Right renal pelvis (tissue), 4 donors: Measurements from ENCODE around the gene PADI1. TPM values are rescaled to one million over a fixed set of nuclear protein-coding genes. Genes with fewer than 3 reads are reported as not detected.
"Not testable (repeated sequence)": the region's sequence is repeated elsewhere in the genome, so short reads cannot be mapped to it uniquely, and the experiment has no call there.

Experiments used
- DNase-seq, 4 donors: peaks; one replicate each; pipeline ENCODE4 v3.0.0-alpha.2; 2013; ENCODE audit warnings: low read depth in 4 of 4, low spot score in 3 of 4, missing footprints in 1 of 4
- polyA plus RNA-seq, 4 donors: library from polyadenylated mRNA; unstranded; fragments of 120-200 nt; gene quantifications; one replicate each; pipeline ENCODE4 v1.2.1, GENCODE V29; 2013; ENCODE audit not compliant: insufficient read length in 4 of 4

Gene PADI1
- polyA plus RNA-seq, 4 donors = 0.03 to 0.17 (median 0.06) TPM; not detected in 1

DNA sequence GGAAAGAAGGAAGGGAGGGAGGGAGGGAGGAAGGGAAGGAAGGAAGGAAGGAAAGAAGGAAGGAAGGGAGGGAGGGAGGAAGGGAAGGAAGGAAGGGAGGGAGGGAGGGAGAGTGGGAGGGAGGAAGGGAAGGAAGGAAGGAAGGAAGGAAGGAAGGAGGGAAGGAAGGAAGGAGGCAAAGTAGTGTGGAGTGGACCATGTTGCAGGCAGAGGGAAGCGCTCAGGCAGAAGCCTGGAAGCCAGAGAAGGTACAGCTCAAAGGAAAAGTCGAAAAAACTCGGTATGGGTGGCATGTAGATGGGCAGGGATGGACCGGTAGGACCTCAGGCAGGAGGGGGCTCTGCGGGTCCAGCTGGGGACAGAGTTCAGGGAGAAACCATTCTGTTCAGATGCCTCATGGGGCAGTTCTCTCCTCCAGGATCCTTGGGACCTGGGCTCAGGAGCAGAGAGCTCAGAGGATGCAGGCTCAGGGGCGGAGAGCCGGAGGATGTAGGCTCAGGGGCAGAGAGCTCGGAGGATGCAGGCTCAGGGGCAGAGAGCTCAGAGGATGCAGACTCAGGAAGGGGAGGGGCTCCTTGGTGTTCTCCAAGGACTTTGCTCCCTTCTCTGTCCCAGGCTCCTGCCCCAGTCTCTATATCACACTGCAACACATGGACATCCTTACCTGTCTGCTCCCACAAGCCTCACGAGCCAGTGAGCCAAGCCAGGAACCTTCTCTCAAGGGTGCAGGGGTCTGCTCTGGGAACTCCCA lies 30.4 kb downstream of the PADI1 start:
- DNase-seq = no peak

DNA sequence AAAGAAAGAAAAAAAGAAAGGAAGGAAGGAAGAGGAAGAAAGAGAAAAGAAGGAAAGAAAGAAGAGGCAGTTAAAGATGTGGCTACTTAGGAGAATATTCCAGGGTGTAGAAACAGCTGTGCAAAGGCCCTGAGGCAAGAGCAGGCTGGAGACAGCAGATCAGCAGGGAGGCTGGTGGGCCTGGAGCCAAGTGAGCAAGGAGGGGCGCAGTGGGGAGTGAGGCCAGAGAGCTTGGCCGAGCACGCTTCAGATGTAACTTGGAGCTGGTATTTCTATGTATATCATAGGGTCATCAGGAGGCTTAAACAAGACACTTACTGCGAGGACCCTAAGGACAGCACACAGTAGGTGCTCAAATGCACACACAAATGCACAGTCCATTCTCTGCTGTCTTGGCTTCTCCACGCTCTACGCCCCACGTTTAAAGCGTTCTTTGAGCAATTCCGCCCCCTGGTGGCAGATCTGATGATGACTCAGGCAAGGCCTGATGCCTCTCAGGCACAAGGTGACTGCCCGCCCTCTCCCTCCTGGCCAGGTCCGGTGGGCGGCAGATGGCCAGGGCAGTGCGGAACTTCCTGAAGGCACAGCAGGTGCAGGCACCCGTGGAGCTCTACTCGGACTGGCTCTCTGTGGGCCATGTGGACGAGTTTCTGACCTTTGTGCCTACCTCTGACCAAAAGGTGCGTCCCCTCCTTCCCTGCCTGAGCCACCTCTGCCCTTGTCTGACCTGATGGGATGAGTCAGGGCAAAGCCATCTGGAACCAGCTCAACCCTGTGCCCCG lies 32.0 kb downstream of the PADI1 start:
- peak; percentile 71 to 82 (median 78) for DNase-seq

DNA sequence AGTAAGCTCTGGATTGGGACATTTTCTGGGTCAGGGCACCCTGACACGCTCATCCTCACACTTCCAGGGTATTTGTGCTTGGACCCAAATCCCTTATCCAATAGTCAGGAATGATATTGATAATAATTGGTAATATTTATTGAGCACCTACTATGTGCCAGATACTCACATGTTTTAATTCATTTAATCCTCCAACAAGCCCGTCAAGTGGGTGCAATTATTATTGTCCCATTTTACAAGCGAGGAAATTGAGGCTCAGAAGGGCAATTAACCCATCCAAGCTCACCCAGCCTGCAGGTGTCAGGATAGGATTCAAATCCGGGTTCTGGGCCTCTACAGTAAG lies 32.6 kb downstream of the PADI1 start:
- no peak for DNase-seq

DNA sequence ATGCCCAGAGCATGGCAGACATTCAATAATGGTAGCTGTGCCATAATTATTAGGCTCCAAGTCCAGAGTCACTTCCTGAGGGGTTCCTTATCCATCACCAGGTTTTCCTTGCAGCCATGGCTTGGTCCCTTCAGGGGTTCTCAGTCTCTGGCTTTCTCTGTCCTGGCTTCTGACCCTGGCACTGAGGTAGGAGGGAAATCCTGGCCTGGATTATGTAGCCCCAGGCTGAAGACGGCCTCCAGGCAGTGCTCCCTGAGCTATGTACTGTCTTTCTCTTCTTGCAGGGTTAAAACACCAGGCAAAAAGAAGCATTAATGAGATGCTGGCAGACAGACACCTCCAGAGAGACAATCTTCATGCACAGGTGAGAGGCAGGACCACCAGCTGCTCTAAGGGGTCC lies 34.5 kb downstream of the PADI1 start:
- peak in 3 of 4 donors; percentile 70 to 74 (median 71) for DNase-seq

DNA sequence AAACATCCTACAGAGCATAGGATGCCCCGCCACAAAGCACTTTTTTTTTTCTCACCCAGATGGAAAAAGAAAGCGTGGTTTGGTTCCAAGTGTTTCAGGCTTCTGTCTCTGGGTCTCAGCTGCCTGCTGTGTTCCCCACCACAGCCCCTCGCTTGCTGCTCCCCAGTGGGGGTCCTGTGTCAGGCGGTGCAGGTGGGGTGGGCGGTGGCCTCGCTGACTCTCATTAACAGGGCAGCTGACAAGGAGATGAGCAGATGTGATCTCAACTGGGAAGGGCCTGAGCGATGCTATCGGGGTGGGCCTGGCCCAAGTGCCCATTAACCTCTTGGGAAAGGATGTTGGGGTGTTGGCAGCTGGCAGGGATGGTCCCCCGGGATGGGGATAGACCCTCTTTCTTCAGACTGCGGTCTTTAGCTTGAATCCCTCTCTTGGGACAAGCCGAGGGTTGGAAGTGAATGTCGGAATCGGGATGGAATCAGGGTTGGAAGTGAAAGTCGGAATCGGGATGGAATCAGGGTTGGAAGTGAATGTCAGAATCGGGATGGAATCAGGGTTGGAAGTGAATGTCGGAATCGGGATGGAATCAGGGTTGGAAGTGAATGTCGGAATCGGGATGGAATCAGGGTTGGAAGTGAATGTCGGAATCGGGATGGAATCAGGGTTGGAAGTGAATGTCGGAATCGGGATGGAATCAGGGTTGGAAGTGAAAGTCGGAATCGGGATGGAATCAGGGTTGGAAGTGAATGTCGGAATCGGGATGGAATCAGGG lies 36.3 kb downstream of the PADI1 start:
- DNase-seq = not testable (repeated sequence)

DNA sequence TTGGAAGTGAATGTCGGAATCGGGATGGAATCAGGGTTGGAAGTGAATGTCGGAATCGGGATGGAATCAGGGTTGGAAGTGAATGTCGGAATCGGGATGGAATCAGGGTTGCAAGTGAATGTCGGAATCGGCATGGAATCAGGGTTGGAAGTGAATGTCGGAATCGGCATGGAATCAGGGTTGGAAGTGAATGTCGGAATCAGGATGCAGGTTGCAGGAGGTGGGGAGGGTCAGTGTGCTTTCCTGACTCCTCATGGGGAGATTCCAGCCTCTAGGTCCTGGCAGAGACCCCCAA lies 36.8 kb downstream of the PADI1 start:
- not testable (repeated sequence) for DNase-seq

DNA sequence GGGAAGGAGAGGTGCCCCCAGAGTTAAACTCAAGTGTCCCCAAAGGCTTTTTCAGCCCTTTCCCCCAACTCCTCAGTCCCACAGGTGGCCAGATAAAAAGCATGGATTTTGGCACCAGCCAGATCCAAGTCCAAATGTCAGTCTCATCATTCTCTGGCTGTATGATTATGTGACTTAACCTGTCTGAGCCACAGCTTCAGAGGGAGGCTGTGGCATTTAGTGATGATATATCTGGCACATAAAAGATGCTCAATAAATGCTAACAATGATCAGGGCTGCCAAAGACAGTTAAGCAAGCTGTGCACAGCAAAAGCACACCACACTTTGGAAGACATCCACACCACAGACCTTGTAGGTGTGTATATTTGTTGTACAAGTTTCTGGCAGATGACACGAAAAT lies 38.3 kb downstream of the PADI1 start:
- DNase-seq = no peak

DNA sequence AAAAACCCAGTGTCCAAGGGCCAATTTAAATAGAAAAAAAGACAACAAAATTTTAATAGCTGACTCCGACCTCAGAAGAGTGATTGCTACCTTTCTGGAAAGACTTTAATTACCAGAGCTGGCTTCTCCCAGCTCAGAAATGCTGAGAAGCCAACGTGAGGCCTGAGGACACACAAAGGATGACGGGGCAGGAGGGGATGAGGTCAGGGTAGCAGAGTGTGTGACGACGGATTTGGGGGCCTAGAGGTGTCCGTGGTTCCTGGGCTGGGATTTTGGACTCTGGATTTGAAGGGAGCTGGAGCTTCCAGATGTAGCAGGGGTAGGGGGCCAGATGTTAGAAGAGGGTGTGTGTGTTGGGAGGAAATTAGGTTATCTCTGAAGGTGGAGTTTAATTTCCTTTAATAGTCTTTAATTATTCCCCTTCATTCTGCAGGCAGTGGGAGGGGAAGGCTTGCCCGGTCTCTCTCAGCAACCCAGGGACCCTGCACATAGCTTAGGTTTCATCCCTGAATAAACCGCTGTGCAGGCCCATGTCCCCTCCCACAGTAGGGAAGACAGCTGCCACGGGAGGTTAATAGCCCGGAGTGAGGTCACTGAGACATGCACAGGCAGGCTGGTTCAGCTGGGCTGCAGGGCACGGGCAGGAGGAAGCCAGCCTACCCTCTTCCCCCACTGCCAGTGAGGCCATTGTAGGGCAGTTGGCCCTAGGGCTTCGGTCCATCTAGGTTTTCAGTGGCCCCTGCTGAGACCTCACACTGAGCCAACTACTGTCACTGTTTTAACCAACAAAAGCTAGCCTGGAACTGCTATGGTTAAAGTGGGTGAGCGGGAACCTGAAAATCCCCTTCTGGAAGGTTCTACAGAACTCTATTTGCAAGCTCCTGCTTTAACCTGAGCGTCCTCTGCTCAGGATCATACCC lies 40.2 kb downstream of the PADI1 start:
- peak in 2 of 4 donors; percentile 36 to 53 for DNase-seq

DNA sequence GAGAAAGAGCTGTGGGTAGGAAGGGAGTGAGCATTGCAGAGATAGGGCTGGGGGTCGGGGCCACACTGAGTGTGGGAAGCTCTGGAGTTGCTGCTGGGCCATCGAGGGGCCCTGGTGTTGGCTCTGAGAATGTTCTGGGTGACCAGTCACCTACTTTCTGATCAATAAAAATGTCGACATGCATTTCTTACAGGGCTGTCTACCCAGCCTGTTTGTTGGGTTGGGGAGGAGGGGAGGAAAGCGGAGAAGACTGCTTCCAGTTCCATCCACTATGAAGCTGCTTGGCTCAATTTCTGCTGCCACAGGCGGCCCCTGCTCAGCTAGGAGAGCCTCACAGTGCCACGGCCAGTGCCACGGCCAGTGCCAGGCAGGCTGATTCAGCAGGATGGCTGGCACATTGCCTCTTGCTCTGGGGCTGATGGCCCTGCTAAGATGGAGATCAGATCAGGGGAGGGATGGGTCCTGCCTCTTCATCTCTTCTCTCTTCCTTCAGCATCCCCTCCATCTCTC lies 40.9 kb downstream of the PADI1 start:
- DNase-seq = no peak

DNA sequence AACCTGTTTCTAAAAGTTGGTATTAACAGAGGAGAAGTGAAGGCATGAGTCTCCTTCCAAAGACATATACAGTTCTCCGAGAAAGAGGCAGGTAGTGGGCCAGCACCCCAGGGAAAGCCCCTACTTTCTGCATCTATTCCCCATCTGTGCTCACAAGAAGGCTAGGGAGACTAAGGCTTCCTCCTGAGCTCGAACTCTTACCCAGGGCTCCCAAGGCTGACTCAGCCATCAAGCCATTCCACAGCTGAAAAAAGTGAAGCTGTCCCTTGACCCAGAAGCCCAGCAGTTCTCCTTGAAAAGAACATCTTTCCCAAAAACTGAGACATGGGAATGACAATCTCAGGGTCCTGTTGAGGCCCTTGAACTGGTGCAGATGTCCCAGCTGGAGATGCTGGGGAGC lies 42.0 kb downstream of the PADI1 start:
- no peak for DNase-seq

DNA sequence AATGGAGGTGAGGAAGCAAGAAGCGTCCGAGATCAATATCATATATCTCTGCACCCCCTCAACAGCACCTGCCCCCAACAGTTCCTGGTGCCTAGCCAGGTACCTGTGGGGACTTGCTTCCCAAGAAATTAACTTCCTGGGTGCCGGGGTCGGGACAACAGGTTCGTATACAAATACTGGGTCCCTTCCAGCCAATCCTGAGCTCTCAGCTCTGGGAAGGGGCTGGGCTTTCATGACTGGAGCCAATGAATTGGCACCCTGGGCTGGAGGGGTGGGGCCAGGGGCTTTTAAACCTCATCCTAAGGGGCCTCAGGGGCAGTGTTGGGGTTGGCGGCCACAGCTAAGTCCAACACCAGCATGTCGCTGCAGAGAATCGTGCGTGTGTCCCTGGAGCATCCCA lies 43.9 kb downstream of the PADI1 start, which contains the start of gene PADI3:
PADI3 (plus strand) TSS at position 318 of the 400 bp plus-strand sequence; CDS start at position 358, 40 bp downstream.
- DNase-seq = no peak

DNA sequence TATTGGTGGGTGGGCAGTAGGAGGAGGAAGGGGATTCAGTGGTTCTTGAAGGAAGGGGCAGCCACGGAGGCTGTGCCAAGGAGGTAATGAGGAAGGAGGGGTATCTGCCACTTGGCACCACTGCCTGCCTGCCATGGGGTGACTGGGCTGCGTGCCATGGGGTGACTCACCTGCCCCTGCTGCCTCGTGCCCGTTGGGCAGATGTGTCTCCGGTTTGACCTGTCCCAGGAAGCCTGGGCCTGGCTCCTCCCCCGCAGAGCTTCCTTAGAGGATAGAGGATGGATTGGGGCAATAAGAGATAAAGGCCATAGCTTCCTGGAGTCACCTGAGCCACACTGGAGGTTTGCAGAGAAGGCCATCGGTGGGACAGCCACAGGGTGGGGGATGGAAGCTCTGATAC lies 45.7 kb downstream of the PADI1 start:
- DNase-seq = no peak

DNA sequence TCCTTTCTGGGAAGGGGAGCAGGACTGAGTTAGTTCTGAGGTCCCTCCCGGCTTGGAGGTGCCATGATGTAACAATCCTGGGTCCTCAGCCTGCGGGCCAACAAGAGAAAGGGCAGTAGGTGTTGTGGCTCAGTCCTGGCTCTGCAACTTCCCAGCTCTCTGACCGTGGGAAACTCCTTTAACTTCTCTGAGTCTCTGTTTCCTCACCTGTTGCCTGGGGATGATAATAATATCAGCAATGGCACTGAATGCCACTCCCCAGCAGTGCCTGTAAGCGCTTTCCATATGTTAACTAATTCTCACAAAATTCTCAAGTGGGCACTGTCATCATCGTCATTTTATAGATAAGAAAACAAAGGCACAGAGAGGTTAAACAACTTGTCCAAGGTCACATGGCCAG lies 46.3 kb downstream of the PADI1 start:
- no peak for DNase-seq

DNA sequence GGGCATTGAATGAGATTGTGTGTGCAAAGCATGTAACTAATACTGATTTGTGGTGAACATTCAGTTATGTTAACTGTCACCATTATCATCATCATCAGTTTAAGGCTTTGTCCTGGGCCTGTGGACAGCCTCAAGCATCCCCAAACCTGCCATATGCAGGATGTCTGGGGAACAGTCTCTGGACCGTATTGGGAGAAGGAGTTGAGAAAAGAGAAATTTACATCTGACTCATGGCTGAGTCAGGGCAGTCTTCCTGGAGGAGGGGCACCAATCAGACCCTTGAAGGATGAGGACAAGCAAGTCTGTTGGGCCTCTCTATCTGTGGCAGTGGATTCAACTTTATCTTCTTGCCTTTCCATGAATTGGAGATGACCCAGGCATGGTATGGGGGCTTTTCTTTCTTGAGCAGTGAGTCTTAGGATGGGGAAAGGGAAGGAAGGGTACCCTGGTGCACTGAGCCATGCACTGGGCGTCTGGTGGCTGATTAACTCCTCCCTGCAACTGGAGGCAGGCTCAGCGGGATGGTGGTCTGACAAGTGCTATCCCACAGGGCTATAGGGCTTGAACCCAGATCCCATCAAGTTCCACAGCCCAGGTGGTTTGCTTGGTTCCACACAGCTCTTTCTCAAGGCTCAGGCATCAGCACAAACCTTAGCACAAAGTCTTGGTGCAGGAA lies 46.9 kb downstream of the PADI1 start:
- DNase-seq = no peak

DNA sequence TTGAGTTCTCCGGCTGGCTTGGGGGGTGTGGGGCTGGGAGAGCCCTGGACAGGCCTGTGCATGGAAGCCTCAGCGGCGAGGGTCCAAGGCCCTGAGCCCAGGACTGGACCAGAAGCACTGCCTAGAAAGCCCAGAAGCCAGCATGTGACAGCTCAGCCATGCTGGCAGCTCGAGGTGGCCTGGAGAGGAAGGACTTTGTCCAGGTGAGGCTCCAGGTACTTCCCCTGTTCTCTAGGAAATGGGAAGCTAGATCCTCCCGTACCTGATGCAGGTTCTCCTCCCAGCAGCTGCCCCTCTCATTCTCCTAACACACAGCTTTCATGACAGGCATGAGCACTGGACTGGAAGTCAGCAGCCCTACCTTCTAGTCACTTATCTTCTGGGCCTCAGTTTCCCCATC lies 50.4 kb downstream of the PADI1 start:
- DNase-seq = no peak

DNA sequence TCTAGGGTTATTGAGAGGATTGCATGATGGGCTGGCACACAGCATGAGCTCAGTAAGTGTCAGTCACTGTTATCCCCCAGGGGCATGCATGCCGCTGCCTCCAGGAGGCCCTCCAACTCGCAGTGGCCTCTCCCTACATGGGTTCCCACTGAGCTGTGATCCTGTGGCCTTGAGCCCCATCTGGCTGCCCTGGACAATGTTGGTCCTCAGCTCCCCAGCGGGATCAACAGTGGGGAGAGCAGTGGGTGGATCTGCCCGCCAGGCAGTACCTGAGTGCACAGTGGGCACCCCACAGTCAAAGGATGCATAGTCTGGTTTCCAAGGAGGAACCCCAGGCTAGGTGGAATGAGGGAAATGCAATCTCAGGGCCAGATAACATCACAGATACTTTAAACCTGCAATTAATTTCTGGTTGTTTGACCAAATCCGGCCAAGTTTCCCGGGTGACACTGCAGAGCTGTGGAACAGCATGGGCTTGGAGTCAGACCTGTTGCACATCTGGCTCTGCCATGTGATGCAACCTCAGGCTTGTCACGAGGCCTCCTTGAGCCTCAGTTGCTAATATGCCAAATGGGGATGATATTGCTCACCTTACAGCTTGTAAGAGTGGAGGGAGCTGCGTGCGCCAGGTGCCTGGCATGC lies 53.3 kb downstream of the PADI1 start:
- no peak for DNase-seq

DNA sequence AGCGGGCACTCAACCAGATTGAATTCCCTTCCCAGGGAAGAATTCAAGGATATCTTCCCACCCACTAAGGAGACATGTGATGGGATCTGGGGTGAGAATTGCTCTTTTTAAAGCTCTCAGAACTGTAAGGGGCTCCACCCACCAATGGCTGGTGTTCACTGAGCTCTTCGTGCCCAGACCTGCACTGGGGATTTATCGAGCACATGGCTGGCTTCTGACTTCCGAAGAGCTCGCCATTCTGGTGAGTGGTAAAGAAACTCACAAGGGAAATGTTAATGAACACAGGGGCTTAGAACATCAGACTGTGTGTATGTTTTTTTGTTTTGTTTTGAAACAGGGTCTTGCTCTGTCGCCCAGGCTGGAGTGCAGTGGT lies 53.8 kb downstream of the PADI1 start:
- no peak for DNase-seq

DNA sequence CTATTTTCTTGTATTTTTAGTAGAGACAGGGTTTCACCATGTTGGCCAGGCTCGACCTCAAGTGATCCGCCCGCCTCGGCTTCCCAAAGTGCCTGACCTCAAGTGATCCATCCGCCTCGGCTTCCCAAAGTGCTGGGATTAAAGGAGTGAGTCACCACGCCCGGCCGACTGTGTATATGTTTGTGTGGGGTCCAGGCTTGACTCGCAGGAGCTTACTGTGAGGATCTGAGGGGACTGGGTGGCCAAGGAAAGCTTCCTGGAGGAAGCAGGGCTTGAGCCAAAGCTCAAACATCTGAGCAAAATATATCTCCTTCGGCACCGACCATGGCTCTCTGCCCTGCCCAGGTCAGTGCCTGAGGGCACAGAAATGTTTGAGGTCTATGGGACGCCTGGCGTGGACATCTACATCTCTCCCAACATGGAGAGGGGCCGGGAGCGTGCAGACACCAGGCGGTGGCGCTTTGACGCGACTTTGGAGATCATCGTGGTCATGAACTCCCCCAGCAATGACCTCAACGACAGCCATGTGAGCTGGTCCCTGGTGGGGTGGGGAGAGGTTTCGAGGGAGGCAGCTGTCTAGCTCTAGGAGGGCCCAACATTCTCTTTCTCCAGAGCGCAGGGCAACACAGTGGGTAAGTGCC lies 54.4 kb downstream of the PADI1 start:
- DNase-seq = no peak

DNA sequence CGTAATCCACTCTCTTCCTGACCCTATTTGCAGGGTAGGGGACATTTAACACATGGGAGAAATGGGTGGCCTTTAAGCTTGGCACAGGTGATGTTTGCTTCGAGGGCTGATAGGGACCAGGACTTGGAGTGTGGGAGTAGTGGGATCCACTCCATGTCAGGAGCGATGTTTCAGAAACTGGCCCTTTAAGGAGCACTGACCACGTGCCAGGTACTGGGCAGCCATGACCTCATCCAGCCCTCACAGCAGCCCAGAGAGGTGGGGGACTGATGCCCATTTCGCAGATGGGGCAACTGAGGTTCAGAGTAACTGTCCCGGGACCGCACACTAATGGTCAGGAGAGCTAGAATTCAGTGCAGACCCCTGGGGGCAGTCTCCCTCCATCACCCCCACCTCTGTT lies 55.3 kb downstream of the PADI1 start:
- no peak for DNase-seq
